HEK293 (cell line): ENCODE measurements around the gene CCBE1.

Experiments used
- ZNF416 ChIP-seq: fragments of 450-650 bp; formaldehyde crosslinking; IDR thresholded peaks from 2 replicates; pipeline ENCODE4 v1.5.1; 2016; ENCODE audit warnings: missing biosample characterization, missing genetic modification characterization
- ZNF530 ChIP-seq: fragments of 450-650 bp; formaldehyde crosslinking; IDR thresholded peaks from 2 replicates; pipeline ENCODE4 v1.5.1; 2016; ENCODE audit warnings: low read depth, missing biosample characterization, missing genetic modification characterization
- TF ChIP-seq, protein P1 (sequence below): fragments of 450-650 bp; formaldehyde crosslinking; IDR thresholded peaks from 2 replicates; pipeline ENCODE4 v1.5.1; 2016; ENCODE audit warnings: missing biosample characterization, missing genetic modification characterization

DNA sequence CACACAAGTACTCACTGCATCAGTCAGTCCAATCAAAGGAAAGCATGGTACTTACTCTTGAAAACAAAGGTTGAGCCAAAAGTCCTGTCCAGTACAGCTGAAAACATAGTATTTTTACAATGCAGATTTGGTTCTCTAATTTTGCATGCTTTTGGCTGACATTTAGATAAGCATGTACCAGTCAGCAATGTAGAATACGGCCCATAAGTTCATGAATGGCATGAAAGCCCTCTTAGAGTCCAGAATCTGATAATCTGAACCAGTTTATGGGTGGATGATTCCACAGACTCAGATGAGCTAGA lies 90.2 kb downstream of the CCBE1 start:
- TF ChIP-seq ZNF530 = no peak
- no peak for TF ChIP-seq ZNF416
- TF ChIP-seq, protein P1, sequence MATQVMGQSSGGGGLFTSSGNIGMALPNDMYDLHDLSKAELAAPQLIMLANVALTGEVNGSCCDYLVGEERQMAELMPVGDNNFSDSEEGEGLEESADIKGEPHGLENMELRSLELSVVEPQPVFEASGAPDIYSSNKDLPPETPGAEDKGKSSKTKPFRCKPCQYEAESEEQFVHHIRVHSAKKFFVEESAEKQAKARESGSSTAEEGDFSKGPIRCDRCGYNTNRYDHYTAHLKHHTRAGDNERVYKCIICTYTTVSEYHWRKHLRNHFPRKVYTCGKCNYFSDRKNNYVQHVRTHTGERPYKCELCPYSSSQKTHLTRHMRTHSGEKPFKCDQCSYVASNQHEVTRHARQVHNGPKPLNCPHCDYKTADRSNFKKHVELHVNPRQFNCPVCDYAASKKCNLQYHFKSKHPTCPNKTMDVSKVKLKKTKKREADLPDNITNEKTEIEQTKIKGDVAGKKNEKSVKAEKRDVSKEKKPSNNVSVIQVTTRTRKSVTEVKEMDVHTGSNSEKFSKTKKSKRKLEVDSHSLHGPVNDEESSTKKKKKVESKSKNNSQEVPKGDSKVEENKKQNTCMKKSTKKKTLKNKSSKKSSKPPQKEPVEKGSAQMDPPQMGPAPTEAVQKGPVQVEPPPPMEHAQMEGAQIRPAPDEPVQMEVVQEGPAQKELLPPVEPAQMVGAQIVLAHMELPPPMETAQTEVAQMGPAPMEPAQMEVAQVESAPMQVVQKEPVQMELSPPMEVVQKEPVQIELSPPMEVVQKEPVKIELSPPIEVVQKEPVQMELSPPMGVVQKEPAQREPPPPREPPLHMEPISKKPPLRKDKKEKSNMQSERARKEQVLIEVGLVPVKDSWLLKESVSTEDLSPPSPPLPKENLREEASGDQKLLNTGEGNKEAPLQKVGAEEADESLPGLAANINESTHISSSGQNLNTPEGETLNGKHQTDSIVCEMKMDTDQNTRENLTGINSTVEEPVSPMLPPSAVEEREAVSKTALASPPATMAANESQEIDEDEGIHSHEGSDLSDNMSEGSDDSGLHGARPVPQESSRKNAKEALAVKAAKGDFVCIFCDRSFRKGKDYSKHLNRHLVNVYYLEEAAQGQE (tag by site-specific recombination) = no peak
